Fibroblast of pulmonary artery (primary cell): Measurements from ENCODE around the gene PRELP.
A peak's percentile ranks its signal among the peaks of the same experiment; 100 is the strongest.

Experiments
- DNase-seq: peaks from one replicate; pipeline ENCODE4 v3.0.0-alpha.2; 2010; ENCODE audit warnings: low read depth
- H3K4me3 ChIP-seq: replicated peaks from 2 replicates; pipeline ENCODE4 v1.5.1; 2011; ENCODE audit warnings: low read depth, mild to moderate bottlenecking, control low read depth, low read length, moderate library complexity
- CTCF ChIP-seq: IDR thresholded peaks from 2 replicates; pipeline ENCODE4 v1.5.1; 2011; ENCODE audit warnings: mild to moderate bottlenecking, control low read depth, low read length, inconsistent platforms; ENCODE audit errors: missing control alignments

Gene PRELP

GRCh38 chr1:203495845-203496244 is 20.2 kb downstream of the PRELP start:
- no peak for DNase-seq
- no peak overlapping the region for H3K4me3 ChIP-seq
- TF ChIP-seq CTCF = no peak

GRCh38 chr1:203497269-203497777 is 21.7 kb downstream of the PRELP start:
- TF ChIP-seq CTCF = no peak
- DNase-seq = no peak
- H3K4me3 ChIP-seq = no peak overlapping the region

DNA sequence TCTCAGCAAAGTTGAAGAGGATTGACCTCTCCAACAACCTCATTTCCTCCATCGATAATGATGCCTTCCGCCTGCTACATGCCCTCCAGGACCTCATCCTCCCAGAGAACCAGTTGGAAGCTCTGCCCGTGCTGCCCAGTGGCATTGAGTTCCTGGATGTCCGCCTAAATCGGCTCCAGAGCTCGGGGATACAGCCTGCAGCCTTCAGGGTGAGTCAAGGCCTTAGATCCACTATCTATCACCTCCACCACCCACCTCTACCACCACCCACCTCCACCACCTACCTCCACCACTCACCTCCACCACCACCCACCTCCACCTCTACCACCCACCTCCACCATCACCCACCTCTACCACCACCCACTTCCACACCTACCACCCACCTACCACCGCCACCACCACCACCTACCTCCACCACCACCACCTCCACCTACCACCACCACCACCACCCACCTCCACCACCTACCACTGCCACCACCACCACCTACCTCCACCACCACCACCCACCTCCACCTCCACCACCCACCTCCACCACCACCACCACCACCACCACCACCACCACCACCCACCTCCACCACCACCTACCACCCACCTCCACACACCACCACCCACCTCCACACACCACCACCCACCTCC is 24.2 kb downstream of the PRELP start:
- no peak overlapping the region for H3K4me3 ChIP-seq
- TF ChIP-seq CTCF = no peak
- DNase-seq = no peak

GRCh38 chr1:203500279-203500678 is 24.7 kb downstream of the PRELP start:
- TF ChIP-seq CTCF = no peak
- H3K4me3 ChIP-seq = no peak overlapping the region
- no peak for DNase-seq

DNA sequence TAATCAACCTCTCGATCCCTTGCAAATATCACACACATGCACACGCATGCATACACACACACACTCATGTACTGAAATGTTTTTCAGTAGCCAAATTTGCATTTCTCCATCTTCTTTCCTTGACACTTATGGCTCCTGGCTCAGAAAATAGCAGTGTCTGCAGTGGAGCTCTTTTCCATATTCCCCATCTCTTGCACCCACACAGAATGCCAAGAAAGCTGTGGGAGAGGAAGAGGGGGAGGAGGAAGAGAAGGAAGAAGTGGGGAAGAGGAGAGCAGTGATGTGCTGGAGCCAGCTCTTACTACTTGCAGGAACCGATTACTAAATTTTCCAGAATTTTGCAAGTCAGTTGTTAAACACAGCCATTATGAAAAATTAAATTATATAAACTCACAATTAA is 28.2 kb downstream of the PRELP start:
- no peak for TF ChIP-seq CTCF
- no peak for DNase-seq
- H3K4me3 ChIP-seq = no peak overlapping the region

GRCh38 chr1:203504400-203505250 is 29.0 kb downstream of the PRELP start:
- no peak overlapping the region for H3K4me3 ChIP-seq
- peak; percentile 69 for TF ChIP-seq CTCF
- DNase-seq = peak; percentile 86
